ENCODE data around the gene AIMP1. TPM values are rescaled to one million over a fixed set of nuclear protein-coding genes. Genes with fewer than 3 reads are reported as not detected.

The AIMP1 gene
- total RNA-seq, 1 donor from 2014 or later = 14.9 TPM

DNA sequence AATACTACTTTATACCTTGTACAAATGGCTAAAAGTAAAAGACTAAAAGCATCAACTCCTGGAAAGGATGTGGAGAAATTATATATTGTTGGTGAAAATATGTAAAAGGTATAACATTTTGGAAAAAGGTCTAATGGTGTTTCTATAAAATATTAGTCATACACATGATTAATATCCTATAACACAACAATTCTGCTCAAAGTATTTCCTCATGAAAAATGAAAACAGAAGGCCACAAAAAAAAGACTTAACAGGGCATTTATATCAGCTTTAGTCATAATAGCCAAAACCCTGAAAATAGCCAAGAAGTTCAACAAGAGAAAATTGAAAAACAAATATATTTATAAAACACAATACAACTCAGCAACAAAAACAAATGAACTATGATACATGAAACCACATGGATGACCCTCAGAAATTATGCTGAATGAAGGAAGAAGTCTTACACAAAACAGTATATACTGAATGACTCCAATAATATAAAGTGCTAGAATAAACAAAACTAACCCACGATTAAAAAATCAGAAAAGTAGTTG, 39.1 kb upstream of the AIMP1 start:
- Histone ChIP-seq H3K4me1 (peaks cover 0 to 7% of the 10 kb centered on the region in 2 donors), H3K4me3 (no peak overlapping the region), H3K9me3 (no peaks in the 10 kb centered on the region), H3K27ac (no peak overlapping the region), H3K27me3 (no peaks in the 10 kb centered on the region), H3K36me3 (no peaks in the 10 kb centered on the region)
- no peak for DNase-seq (ENCODE audit: low spot score in 2 of 2)
- intact Hi-C loops (cut with DNase I) = no loop called here
- TF ChIP-seq, protein P1, sequence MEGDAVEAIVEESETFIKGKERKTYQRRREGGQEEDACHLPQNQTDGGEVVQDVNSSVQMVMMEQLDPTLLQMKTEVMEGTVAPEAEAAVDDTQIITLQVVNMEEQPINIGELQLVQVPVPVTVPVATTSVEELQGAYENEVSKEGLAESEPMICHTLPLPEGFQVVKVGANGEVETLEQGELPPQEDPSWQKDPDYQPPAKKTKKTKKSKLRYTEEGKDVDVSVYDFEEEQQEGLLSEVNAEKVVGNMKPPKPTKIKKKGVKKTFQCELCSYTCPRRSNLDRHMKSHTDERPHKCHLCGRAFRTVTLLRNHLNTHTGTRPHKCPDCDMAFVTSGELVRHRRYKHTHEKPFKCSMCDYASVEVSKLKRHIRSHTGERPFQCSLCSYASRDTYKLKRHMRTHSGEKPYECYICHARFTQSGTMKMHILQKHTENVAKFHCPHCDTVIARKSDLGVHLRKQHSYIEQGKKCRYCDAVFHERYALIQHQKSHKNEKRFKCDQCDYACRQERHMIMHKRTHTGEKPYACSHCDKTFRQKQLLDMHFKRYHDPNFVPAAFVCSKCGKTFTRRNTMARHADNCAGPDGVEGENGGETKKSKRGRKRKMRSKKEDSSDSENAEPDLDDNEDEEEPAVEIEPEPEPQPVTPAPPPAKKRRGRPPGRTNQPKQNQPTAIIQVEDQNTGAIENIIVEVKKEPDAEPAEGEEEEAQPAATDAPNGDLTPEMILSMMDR (IDR thresholded peaks at IDR 0.05) = no peak

DNA sequence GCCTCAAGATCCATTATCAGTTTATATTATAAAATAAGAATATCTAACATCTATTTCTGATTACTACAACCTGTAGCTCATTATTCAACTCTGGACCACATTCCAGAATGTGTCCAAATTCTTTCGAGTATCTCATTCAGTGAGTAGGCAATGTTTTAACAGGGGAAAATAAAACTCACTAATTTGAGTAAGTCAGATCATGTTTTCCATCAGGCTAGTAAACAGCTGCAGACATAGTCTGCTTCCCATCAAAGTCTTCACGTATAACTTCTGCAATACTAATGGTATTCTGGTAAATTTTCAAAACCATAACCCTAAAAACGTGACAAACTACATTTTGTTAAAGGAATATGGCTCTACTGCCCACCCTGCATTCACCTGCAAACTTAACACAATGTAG, 32.1 kb upstream of the AIMP1 start:
- intact Hi-C loops (cut with DNase I) = no loop called here

DNA sequence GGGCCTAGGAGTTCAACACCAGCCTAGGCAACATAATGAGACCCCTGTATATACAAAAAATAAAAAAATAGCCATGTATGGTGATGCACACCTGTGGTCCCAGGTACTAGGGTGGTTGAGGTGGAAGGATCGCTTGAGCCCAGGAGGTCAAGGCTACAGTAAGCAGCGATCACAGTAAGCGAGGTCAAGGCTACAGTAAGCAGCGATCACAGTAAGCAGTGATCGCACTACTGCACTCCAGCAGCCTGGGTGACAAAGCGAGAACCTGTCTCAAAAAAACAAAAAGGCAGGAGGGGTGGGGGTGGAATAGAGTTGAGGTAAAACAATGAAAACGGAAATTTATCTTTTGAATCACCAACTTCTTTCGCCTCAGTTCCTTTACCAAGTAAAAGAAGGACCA, 29.7 kb upstream of the AIMP1 start:
- intact Hi-C loops (cut with DNase I) = no loop called here
- Histone ChIP-seq H3K27me3 (no peaks in the 10 kb centered on the region), H3K4me1 (no peaks in the 10 kb centered on the region), H3K36me3 (peaks cover 13 to 18% of the 10 kb centered on the region in 2 donors), H3K27ac (no peak overlapping the region), H3K9me3 (no peaks in the 10 kb centered on the region), H3K4me3 (no peak overlapping the region)
- TF ChIP-seq, protein P1 (IDR thresholded peaks at IDR 0.05) = no peak
- no peak for DNase-seq (ENCODE audit: low spot score in 2 of 2)

More for the DNA sequence above, 32.1 kb upstream of the AIMP1 start:
- DNase-seq (ENCODE audit: low spot score in 2 of 2) = no peak
- Histone ChIP-seq H3K9me3 (no peaks in the 10 kb centered on the region), H3K36me3 (peaks cover 6 to 8% of the 10 kb centered on the region in 2 donors), H3K27me3 (no peaks in the 10 kb centered on the region), H3K27ac (no peak overlapping the region), H3K4me3 (no peak overlapping the region), H3K4me1 (no peaks in the 10 kb centered on the region)
- TF ChIP-seq, protein P1 (IDR thresholded peaks at IDR 0.05) = no peak

DNA sequence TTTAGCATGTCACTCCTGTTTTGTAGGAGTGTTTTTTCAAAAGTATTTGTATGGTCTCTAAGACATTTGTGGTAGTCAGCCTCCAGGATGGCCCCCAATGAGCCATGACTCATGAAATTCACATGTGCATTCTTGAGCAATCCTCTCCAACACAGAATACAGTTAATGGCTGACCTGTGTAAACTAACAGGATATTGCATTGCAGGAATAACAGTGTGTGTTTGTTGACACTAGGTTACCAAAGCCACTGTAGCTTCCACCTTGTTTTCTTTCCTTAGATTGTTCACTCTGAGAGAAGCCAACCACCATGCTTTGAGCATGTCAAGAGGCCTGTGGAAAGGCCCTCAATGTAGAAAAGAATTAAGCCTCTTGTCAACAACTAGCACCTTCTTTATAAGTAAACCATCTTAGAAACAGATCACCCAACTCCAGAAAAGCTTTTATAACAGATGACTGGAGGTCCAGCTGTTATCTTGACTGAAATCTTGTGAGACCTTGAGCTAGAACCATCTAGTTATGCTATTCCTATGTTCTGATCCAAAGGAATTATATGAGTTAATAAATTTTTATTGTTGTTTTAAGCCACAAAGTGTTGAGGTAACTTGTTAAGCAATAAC, 28.9 kb upstream of the AIMP1 start:
- TF ChIP-seq, protein P1 (IDR thresholded peaks at IDR 0.05) = no peak
- Histone ChIP-seq H3K27ac (no peak overlapping the region), H3K27me3 (no peaks in the 10 kb centered on the region), H3K4me1 (no peaks in the 10 kb centered on the region), H3K9me3 (no peaks in the 10 kb centered on the region), H3K36me3 (peaks cover 18 to 19% of the 10 kb centered on the region in 2 donors), H3K4me3 (no peak overlapping the region)
- DNase-seq (ENCODE audit: low spot score in 2 of 2) = no peak
- intact Hi-C loops (cut with DNase I) = no loop called here

DNA sequence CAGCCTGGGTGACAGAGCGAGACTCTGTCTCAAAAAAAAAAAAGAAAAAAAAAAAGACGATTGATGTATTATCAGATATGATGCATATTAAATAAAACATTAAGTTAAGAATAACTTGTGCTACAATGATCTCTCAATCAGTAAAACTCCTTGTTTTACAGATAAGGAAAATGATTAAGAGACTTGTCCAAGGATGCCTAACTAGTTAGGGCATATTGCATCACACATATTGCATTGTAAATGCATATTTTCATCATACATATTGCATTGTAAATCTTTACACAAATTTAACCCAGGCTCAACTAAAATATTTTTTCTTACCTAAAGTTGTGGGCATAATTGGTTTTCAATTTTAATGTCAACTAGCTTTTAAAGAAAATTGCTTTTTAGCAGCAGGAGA, 26.6 kb upstream of the AIMP1 start:
- H3K4me3 ChIP-seq = no peak overlapping the region

More for the DNA sequence above, 26.6 kb upstream of the AIMP1 start:
- no peak for DNase-seq (ENCODE audit: low spot score in 2 of 2)
- Histone ChIP-seq H3K4me1 (no peaks in the 10 kb centered on the region), H3K9me3 (no peaks in the 10 kb centered on the region), H3K27me3 (no peaks in the 10 kb centered on the region), H3K27ac (no peak overlapping the region), H3K36me3 (peaks cover 31 to 36% of the 10 kb centered on the region in 2 donors)
- intact Hi-C loops (cut with DNase I) = no loop called here
- TF ChIP-seq, protein P1 (IDR thresholded peaks at IDR 0.05) = no peak

Data from ascending aorta (tissue), 2 donors.